ENCODE measurements around the gene NSRP1. TPM values are rescaled to one million over a fixed set of nuclear protein-coding genes. Genes with fewer than 3 reads are reported as not detected.

The NSRP1 gene
- total RNA-seq, 2 experiments from 2014 or later: 23.8 to 25.2 TPM

DNA sequence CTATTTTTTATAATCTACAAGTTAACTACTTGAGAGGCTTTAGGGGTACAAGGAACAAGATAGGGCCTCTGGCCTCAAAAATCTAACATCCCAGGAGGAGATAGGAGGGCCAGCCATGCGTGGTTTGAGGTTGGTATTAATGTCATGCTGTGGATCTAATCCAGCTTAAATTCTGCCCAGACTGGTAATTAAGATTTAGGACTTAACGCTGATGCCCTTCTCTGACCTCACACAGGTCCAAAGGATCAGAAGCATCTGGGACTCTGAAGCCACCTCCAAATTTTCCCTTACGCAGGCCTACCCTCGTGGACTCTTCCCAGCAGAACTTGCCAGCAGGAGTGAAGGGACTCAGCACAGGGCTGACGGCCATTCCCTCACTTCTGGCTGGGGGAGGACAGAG lies 103.8 kb downstream of the NSRP1 start:
- H3K27me3 Mint-ChIP-seq: no peaks in the 10 kb centered on the region
- no peak overlapping the region for H3K27ac Mint-ChIP-seq
- Histone ChIP-seq H3K4me3 (ENCODE audit: low read length) (no peak overlapping the region), H3K27me3 (ENCODE audit: control insufficient read depth in 1 of 2, insufficient read depth in 2 of 2, low read length in 2 of 2) (no peaks in the 10 kb centered on the region), H3K36me3 (ENCODE audit: insufficient read depth, low read length) (no peaks in the 10 kb centered on the region), H3K4me1 (ENCODE audit: insufficient read depth, low read length) (no peaks in the 10 kb centered on the region), H3K9me3 (ENCODE audit: control insufficient read depth in 1 of 2, insufficient read depth in 1 of 2, low read length in 2 of 2) (no peaks in the 10 kb centered on the region), H3K27ac (ENCODE audit: low read depth in 1 of 2, low read length in 2 of 2) (no peak overlapping the region)
- no peak for DNase-seq
- no peaks in the 10 kb centered on the region for H3K36me3 Mint-ChIP-seq (ENCODE audit: low read depth)
- no peak for ATAC-seq (ENCODE audit: poor library complexity)
- no peaks in the 10 kb centered on the region for H3K4me1 Mint-ChIP-seq (ENCODE audit: low read depth)
- ChIA-PET POLR2A (no interaction called here), CTCF (no interaction called here)
- no peak overlapping the region for H3K4me3 Mint-ChIP-seq
- intact Hi-C loops (cut with DNase I, micrococcal nuclease): no loop called here
- H3K9me3 Mint-ChIP-seq: no peaks in the 10 kb centered on the region
- TF ChIP-seq, protein P1, sequence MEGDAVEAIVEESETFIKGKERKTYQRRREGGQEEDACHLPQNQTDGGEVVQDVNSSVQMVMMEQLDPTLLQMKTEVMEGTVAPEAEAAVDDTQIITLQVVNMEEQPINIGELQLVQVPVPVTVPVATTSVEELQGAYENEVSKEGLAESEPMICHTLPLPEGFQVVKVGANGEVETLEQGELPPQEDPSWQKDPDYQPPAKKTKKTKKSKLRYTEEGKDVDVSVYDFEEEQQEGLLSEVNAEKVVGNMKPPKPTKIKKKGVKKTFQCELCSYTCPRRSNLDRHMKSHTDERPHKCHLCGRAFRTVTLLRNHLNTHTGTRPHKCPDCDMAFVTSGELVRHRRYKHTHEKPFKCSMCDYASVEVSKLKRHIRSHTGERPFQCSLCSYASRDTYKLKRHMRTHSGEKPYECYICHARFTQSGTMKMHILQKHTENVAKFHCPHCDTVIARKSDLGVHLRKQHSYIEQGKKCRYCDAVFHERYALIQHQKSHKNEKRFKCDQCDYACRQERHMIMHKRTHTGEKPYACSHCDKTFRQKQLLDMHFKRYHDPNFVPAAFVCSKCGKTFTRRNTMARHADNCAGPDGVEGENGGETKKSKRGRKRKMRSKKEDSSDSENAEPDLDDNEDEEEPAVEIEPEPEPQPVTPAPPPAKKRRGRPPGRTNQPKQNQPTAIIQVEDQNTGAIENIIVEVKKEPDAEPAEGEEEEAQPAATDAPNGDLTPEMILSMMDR (IDR thresholded peaks at IDR 0.05): no peak

DNA sequence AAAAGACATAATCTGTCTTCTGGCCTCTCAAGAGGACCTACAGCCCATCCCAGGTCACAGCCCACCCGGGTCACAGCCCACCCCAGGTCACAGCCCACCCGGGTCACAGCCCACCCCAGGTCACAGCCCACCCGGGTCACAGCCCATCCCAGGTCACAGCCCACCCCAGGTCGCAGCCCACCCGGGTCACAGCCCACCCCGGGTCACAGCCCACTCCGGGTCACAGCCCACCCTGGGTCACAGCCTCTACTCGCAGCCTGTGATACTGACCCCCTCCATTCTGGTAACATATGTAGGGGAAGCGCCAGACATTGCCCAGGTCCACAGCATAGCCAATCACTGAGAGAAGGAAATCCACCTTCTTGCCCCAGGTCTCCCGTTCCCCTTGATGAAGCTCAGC lies 104.7 kb downstream of the NSRP1 start:
- Mint-ChIP-seq H3K9me3 (no peaks in the 10 kb centered on the region), H3K27ac (no peak overlapping the region), H3K4me1 (ENCODE audit: low read depth) (no peaks in the 10 kb centered on the region), H3K36me3 (ENCODE audit: low read depth) (no peaks in the 10 kb centered on the region), H3K4me3 (no peak overlapping the region), H3K27me3 (no peaks in the 10 kb centered on the region)
- H3K36me3 ChIP-seq (ENCODE audit: insufficient read depth, low read length): no peaks in the 10 kb centered on the region
- no peaks in the 10 kb centered on the region for H3K27me3 ChIP-seq (ENCODE audit: control insufficient read depth in 1 of 2, insufficient read depth in 2 of 2, low read length in 2 of 2)
- no peaks in the 10 kb centered on the region for H3K4me1 ChIP-seq (ENCODE audit: insufficient read depth, low read length)
- TF ChIP-seq, protein P1 (IDR thresholded peaks at IDR 0.05): no peak
- no peaks in the 10 kb centered on the region for H3K9me3 ChIP-seq (ENCODE audit: control insufficient read depth in 1 of 2, insufficient read depth in 1 of 2, low read length in 2 of 2)
- no peak overlapping the region for H3K4me3 ChIP-seq (ENCODE audit: low read length)
- DNase-seq: no peak
- no peak overlapping the region for H3K27ac ChIP-seq (ENCODE audit: low read depth in 1 of 2, low read length in 2 of 2)
- ChIA-PET CTCF (no interaction called here), POLR2A (interaction anchor here (0.6 kb wide), 1 partner anchor 81 kb away, joined by 3 read pairs; no protein-coding TSS in a partner anchor)
- no peak for ATAC-seq (ENCODE audit: poor library complexity)
- intact Hi-C loops (cut with DNase I, micrococcal nuclease): no loop called here

DNA sequence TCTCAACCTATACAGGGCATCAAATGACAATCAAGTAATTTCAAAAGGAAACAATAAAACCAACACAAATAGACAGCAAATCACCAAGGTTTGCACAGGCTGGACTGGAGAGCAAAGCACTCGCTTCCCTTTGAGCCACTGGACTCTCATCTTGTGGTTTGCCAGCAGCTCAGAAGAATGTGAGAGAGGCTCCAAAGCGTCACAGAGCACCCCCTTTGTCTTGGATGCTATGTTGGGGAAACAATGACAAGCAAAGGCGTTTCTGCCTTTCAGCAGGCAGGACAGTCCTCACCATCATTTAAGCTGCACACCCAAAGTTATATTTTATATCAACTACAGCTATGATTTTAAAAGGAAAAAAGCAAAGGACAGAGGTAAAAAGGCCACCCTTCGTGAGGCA lies 105.6 kb downstream of the NSRP1 start:
- no peaks in the 10 kb centered on the region for H3K36me3 ChIP-seq (ENCODE audit: insufficient read depth, low read length)
- H3K27ac Mint-ChIP-seq: no peak overlapping the region
- TF ChIP-seq, protein P1 (IDR thresholded peaks at IDR 0.05): no peak
- intact Hi-C loops (cut with DNase I, micrococcal nuclease): no loop called here
- no peaks in the 10 kb centered on the region for H3K9me3 ChIP-seq (ENCODE audit: control insufficient read depth in 1 of 2, insufficient read depth in 1 of 2, low read length in 2 of 2)
- H3K27ac ChIP-seq (ENCODE audit: low read depth in 1 of 2, low read length in 2 of 2): no peak overlapping the region
- no peaks in the 10 kb centered on the region for H3K36me3 Mint-ChIP-seq (ENCODE audit: low read depth)
- no peaks in the 10 kb centered on the region for H3K4me1 Mint-ChIP-seq (ENCODE audit: low read depth)
- POLR2A ChIA-PET: no interaction called here
- H3K9me3 Mint-ChIP-seq: no peaks in the 10 kb centered on the region
- H3K27me3 ChIP-seq (ENCODE audit: control insufficient read depth in 1 of 2, insufficient read depth in 2 of 2, low read length in 2 of 2): no peaks in the 10 kb centered on the region
- DNase-seq (no peak), ATAC-seq (ENCODE audit: poor library complexity) (no peak)
- H3K4me1 ChIP-seq (ENCODE audit: insufficient read depth, low read length): no peaks in the 10 kb centered on the region
- H3K4me3 ChIP-seq (ENCODE audit: low read length): no peak overlapping the region
- CTCF ChIA-PET: no interaction called here
- no peaks in the 10 kb centered on the region for H3K27me3 Mint-ChIP-seq
- no peak overlapping the region for H3K4me3 Mint-ChIP-seq

All from CD4-positive, alpha-beta T cell (primary cell).